ENCODE results near the gene CLSTN2.
A peak's percentile ranks its signal among the peaks of the same experiment; 100 is the strongest.

Gene CLSTN2

DNA sequence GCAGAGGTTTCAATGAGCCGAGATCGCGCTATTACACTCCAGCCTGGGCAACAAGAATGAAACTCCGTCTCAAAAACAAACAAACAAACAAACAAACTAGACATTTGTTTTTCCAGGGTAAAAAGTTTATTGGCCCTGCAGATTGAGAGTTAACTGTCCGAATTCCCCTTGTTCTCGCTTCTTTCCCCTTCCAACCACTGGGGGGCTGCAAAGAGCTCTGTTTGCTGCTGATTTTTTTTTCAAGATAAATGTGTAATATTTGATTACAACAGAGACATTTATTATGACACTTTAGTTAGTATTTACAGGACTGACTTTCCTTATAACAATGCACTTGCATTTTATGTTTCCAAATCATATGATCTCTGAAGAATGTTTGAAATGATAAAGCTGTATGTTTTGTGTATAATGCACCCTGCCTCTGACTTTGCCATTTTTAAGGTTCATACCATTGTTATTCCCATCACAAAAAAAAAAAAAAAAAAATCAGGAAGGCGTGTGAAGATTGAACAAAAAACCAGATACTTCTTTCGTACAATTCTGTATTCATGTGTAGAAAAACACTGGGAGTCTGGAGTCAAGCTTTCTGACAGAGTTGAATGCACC lies 2.8 kb downstream of the CLSTN2 start:
- H3K14ac ChIP-seq (ENCODE audit: low read length in 2 of 2): no peak overlapping the region
- H3K4me3 ChIP-seq (ENCODE audit: insufficient read depth in 1 of 2, low read depth in 1 of 2, low read length in 2 of 2): no peak overlapping the region
- no peak overlapping the region for H3K4me2 ChIP-seq (ENCODE audit: low read length, poor library complexity, severe bottlenecking)
- H4K8ac ChIP-seq (ENCODE audit: low read length): no peak overlapping the region
- H4K91ac ChIP-seq (ENCODE audit: low read length): no peak overlapping the region
- no peak overlapping the region for H2BK120ac ChIP-seq (ENCODE audit: low read depth, low read length)
- no peak overlapping the region for H3K4ac ChIP-seq (ENCODE audit: low read depth in 1 of 2, low read length in 2 of 2)
- peaks cover 31 to 69% of the 10 kb centered on the region in 2 experiments for H3K27me3 ChIP-seq (ENCODE audit: control insufficient read depth in 1 of 2, insufficient read depth in 1 of 2, low read length in 2 of 2)
- no peak overlapping the region for H2BK15ac ChIP-seq (ENCODE audit: low read depth, poor library complexity, severe bottlenecking)
- no peak overlapping the region for H2BK12ac ChIP-seq (ENCODE audit: low read length in 2 of 2)
- peaks cover 12% of the 10 kb centered on the region for H3K4me1 ChIP-seq (ENCODE audit: control insufficient read depth, insufficient read depth, low read depth, low read length)
- H2AFZ ChIP-seq (ENCODE audit: low read depth, low read length): no peak overlapping the region
- no peak overlapping the region for H2AK5ac ChIP-seq (ENCODE audit: low read length, severe bottlenecking)
- 32% methylated on average over 3 of the region's 8 CpGs for WGBS
- H3K9ac ChIP-seq (ENCODE audit: low read length): no peak overlapping the region
- H2BK5ac ChIP-seq (ENCODE audit: low read depth, low read length, poor library complexity, severe bottlenecking): no peak overlapping the region
- no peak overlapping the region for H3K23ac ChIP-seq (ENCODE audit: low read length in 2 of 2)
- no peaks in the 10 kb centered on the region for H3K9me3 ChIP-seq (ENCODE audit: control insufficient read depth, low read length)
- no peak overlapping the region for H3K27ac ChIP-seq (ENCODE audit: low read length, poor library complexity, severe bottlenecking)
- peak; percentile 39 for DNase-seq
- H3K79me1 ChIP-seq (replicated peaks; ENCODE audit: low read length, poor library complexity, severe bottlenecking): peaks cover 21% of the 10 kb centered on the region
- H3K18ac ChIP-seq (ENCODE audit: low read depth in 1 of 2, low read length in 2 of 2): no peak overlapping the region
- no peaks in the 10 kb centered on the region for H3K36me3 ChIP-seq (ENCODE audit: control insufficient read depth in 1 of 2, insufficient read depth in 2 of 2, low read depth in 1 of 2, low read length in 2 of 2)

DNA sequence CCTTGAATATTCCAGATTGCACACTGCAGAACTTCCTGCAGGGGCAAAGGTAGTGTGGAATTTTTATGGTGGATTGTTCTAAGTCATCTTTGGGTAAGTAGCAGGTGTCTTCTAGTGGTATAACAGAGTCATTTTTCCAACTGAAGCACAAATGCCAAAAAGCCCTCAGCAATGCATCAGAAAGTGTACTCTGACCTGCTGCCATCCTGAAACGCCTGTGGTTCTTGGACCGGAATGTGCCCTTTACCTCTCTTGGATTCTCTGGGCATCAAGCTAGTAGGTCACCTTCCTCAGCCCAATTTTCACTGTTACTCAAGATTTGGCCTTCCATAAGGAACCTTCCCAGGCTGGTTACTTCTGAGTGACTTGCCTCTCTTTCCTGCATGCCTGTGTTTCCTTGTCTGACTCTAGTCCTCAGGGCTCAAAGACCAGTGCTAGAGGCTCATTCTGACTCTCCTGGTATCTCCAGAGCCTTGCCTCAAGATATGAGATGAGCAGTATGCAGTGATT lies 4.8 kb downstream of the CLSTN2 start:
- 91% methylated on average over 2 of the region's 2 CpGs for WGBS

DNA sequence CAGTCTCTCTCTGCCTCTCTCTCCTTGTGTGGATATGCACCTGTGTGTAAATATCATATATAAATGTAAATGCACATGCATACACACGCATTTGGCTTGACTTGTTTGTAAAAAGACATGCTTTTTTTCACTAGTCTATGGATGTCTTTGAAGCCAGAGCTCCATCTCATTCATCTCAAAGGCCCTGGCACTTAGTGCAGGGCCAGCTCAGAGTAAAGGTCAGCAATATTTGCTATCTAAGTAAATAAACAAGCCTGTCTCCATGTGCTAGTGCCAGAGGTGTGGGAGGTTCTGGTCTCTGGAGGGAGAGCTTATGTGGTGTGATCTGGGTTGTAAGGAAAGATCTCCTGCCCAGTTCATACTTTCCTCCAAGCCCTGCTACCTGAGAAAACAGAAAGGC lies 5.6 kb downstream of the CLSTN2 start:
- Histone ChIP-seq H2AFZ (ENCODE audit: low read depth, low read length) (no peak overlapping the region), H3K4me2 (ENCODE audit: low read length, poor library complexity, severe bottlenecking) (no peak overlapping the region), H2AK5ac (ENCODE audit: low read length, severe bottlenecking) (no peak overlapping the region), H4K91ac (ENCODE audit: low read length) (no peak overlapping the region), H3K4me3 (ENCODE audit: insufficient read depth in 1 of 2, low read depth in 1 of 2, low read length in 2 of 2) (no peak overlapping the region), H3K36me3 (ENCODE audit: control insufficient read depth in 1 of 2, insufficient read depth in 2 of 2, low read depth in 1 of 2, low read length in 2 of 2) (peaks cover 0 to 6% of the 10 kb centered on the region in 2 experiments), H3K79me1 (replicated peaks; ENCODE audit: low read length, poor library complexity, severe bottlenecking) (peaks cover 24% of the 10 kb centered on the region), H4K8ac (ENCODE audit: low read length) (no peak overlapping the region), H3K18ac (ENCODE audit: low read depth in 1 of 2, low read length in 2 of 2) (no peak overlapping the region), H3K27me3 (ENCODE audit: control insufficient read depth in 1 of 2, insufficient read depth in 1 of 2, low read length in 2 of 2) (peaks cover 24 to 54% of the 10 kb centered on the region in 2 experiments), H2BK15ac (ENCODE audit: low read depth, poor library complexity, severe bottlenecking) (no peak overlapping the region), H2BK120ac (ENCODE audit: low read depth, low read length) (no peak overlapping the region), H3K9ac (ENCODE audit: low read length) (no peak overlapping the region), H3K23ac (ENCODE audit: low read length in 2 of 2) (no peak overlapping the region), H3K14ac (ENCODE audit: low read length in 2 of 2) (no peak overlapping the region), H3K9me3 (ENCODE audit: control insufficient read depth, low read length) (no peaks in the 10 kb centered on the region), H2BK5ac (ENCODE audit: low read depth, low read length, poor library complexity, severe bottlenecking) (no peak overlapping the region), H3K4ac (ENCODE audit: low read depth in 1 of 2, low read length in 2 of 2) (no peak overlapping the region), H3K4me1 (ENCODE audit: control insufficient read depth, insufficient read depth, low read depth, low read length) (peaks cover under 1% of the 10 kb centered on the region), H3K27ac (ENCODE audit: low read length, poor library complexity, severe bottlenecking) (no peak overlapping the region), H2BK12ac (ENCODE audit: low read length in 2 of 2) (no peak overlapping the region)
- DNase-seq: no peak
- 75% methylated on average over 1 of the region's 1 CpG for WGBS

More for the DNA sequence above, 4.8 kb downstream of the CLSTN2 start:
- Histone ChIP-seq H3K4me3 (ENCODE audit: insufficient read depth in 1 of 2, low read depth in 1 of 2, low read length in 2 of 2) (no peak overlapping the region), H3K36me3 (ENCODE audit: control insufficient read depth in 1 of 2, insufficient read depth in 2 of 2, low read depth in 1 of 2, low read length in 2 of 2) (peaks cover 0 to 6% of the 10 kb centered on the region in 2 experiments), H3K27ac (ENCODE audit: low read length, poor library complexity, severe bottlenecking) (no peak overlapping the region), H3K9ac (ENCODE audit: low read length) (no peak overlapping the region), H4K91ac (ENCODE audit: low read length) (no peak overlapping the region), H3K14ac (ENCODE audit: low read length in 2 of 2) (no peak overlapping the region), H2BK5ac (ENCODE audit: low read depth, low read length, poor library complexity, severe bottlenecking) (no peak overlapping the region), H3K79me1 (replicated peaks; ENCODE audit: low read length, poor library complexity, severe bottlenecking) (peaks cover 28% of the 10 kb centered on the region), H4K8ac (ENCODE audit: low read length) (no peak overlapping the region), H2AK5ac (ENCODE audit: low read length, severe bottlenecking) (no peak overlapping the region), H3K18ac (ENCODE audit: low read depth in 1 of 2, low read length in 2 of 2) (no peak overlapping the region), H3K4me2 (ENCODE audit: low read length, poor library complexity, severe bottlenecking) (no peak overlapping the region), H3K9me3 (ENCODE audit: control insufficient read depth, low read length) (no peaks in the 10 kb centered on the region), H3K27me3 (ENCODE audit: control insufficient read depth in 1 of 2, insufficient read depth in 1 of 2, low read length in 2 of 2) (peaks cover 25 to 58% of the 10 kb centered on the region in 2 experiments), H3K23ac (ENCODE audit: low read length in 2 of 2) (no peak overlapping the region), H2BK120ac (ENCODE audit: low read depth, low read length) (no peak overlapping the region), H2BK12ac (ENCODE audit: low read length in 2 of 2) (no peak overlapping the region), H2AFZ (ENCODE audit: low read depth, low read length) (no peak overlapping the region), H2BK15ac (ENCODE audit: low read depth, poor library complexity, severe bottlenecking) (no peak overlapping the region), H3K4ac (ENCODE audit: low read depth in 1 of 2, low read length in 2 of 2) (no peak overlapping the region), H3K4me1 (ENCODE audit: control insufficient read depth, insufficient read depth, low read depth, low read length) (peaks cover 6% of the 10 kb centered on the region)
- DNase-seq: no peak

DNA sequence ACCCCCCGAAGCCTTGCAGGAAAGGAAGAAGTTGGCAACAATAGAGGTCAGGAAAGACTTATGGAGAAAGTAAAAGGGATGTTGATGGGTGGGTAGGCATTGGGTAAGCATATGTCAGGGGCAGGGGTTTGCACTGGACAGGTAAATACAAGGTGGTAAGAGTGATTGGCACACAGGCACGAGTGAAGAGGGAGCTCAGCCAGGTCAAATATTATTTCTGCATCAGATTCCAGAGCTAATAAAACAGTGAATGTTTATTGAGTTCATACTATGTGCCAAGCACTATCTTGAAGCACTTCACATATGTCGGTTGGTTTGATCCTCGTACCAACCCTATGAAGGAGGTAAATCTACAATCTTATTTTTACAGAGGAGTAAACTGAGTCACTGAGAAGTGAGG lies 6.6 kb downstream of the CLSTN2 start:
- no peak for DNase-seq
- no peaks in the 10 kb centered on the region for H3K4me1 ChIP-seq (ENCODE audit: control insufficient read depth, insufficient read depth, low read depth, low read length)
- peaks cover 14 to 45% of the 10 kb centered on the region in 2 experiments for H3K27me3 ChIP-seq (ENCODE audit: control insufficient read depth in 1 of 2, insufficient read depth in 1 of 2, low read length in 2 of 2)
- no peak overlapping the region for H3K4me3 ChIP-seq (ENCODE audit: insufficient read depth in 1 of 2, low read depth in 1 of 2, low read length in 2 of 2)
- no peak overlapping the region for H2AK5ac ChIP-seq (ENCODE audit: low read length, severe bottlenecking)
- 41% methylated on average over 2 of the region's 4 CpGs for WGBS
- H2BK12ac ChIP-seq (ENCODE audit: low read length in 2 of 2): no peak overlapping the region
- H3K79me1 ChIP-seq (replicated peaks; ENCODE audit: low read length, poor library complexity, severe bottlenecking): peaks cover 20% of the 10 kb centered on the region
- H3K4me2 ChIP-seq (ENCODE audit: low read length, poor library complexity, severe bottlenecking): no peak overlapping the region
- H4K8ac ChIP-seq (ENCODE audit: low read length): no peak overlapping the region
- H2BK120ac ChIP-seq (ENCODE audit: low read depth, low read length): no peak overlapping the region
- no peak overlapping the region for H3K4ac ChIP-seq (ENCODE audit: low read depth in 1 of 2, low read length in 2 of 2)
- no peak overlapping the region for H2BK5ac ChIP-seq (ENCODE audit: low read depth, low read length, poor library complexity, severe bottlenecking)
- H3K9me3 ChIP-seq (ENCODE audit: control insufficient read depth, low read length): no peaks in the 10 kb centered on the region
- H4K91ac ChIP-seq (ENCODE audit: low read length): no peak overlapping the region
- no peak overlapping the region for H3K23ac ChIP-seq (ENCODE audit: low read length in 2 of 2)
- H3K9ac ChIP-seq (ENCODE audit: low read length): no peak overlapping the region
- no peak overlapping the region for H3K14ac ChIP-seq (ENCODE audit: low read length in 2 of 2)
- no peak overlapping the region for H3K27ac ChIP-seq (ENCODE audit: low read length, poor library complexity, severe bottlenecking)
- H3K36me3 ChIP-seq (ENCODE audit: control insufficient read depth in 1 of 2, insufficient read depth in 2 of 2, low read depth in 1 of 2, low read length in 2 of 2): peaks cover 0 to 6% of the 10 kb centered on the region in 2 experiments
- no peak overlapping the region for H2AFZ ChIP-seq (ENCODE audit: low read depth, low read length)
- H3K18ac ChIP-seq (ENCODE audit: low read depth in 1 of 2, low read length in 2 of 2): no peak overlapping the region
- H2BK15ac ChIP-seq (ENCODE audit: low read depth, poor library complexity, severe bottlenecking): no peak overlapping the region
